GM18505 (cell line): ENCODE measurements around the gene CLASP2.

ENCODE experiments used
- ATAC-seq: cut with Tn5 transposase; IDR thresholded peaks from one replicate; pipeline ENCODE4 v1.9.1; 2021; ENCODE audit not compliant: unreplicated experiment
- POLR2A ChIP-seq: IDR thresholded peaks from 4 replicates; pipeline ENCODE4 v1.6.1; 2011; ENCODE audit warnings: borderline replicate concordance; ENCODE audit not compliant: insufficient read depth, insufficient read length; ENCODE audit errors: extremely low read depth

The CLASP2 gene

DNA sequence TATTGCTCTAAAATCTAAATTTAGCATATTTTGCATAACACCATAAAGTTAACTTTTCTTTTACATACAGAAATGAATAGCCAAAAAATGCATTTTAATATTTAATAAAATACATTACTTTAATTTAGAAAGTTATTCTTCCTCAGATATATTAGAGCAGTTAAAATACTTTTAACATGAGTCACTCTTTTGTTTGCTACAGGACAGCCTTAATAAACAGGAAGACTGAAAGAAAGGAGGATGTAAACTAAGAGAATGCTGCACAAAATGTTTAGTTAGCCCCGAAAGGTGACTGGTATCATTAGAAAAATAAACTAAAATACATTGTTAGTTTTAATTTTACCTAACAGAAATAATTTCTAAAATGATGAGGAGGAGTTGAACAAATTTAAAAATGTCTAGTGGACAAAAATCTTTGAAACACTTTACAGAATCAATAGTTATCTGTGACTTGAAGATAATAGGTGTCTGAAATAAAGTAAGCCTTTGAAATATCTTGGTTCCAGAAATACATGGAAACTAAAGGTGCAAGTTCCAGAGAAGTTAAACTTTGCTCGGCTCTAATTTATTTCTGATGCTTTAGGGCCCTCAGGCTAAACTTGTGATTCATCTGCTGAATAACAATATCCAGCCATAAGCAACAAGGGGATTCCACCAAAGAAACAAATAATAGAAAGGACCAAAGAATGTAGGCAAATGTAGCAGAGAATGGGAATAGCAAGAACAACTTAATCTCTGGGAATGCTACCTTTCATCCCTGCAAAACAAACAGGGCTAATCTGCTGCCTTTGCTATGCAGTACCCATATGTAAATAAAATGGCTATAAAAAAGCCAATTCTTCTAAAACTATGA, 139.5 kb downstream of the CLASP2 start:
- no peak for ATAC-seq
- no peak for TF ChIP-seq POLR2A

DNA sequence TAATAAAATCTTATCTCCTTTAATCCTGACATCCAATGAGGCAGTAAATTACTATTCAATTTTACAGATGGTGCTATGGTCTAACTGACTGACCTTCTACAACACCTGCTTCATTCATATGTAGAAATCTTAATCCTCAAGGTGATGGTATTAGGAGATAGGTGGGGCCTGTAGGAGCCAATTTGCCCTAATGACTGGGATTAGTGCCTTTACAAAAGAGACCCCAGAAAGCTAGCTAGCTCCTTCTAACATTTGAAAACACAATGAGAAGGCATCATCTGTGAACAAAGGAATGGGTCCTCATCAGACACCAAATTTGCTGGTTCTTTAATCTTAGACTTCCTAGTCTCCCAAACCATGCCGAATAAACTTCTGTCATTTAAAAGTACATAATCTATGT, 140.5 kb downstream of the CLASP2 start:
- no peak for TF ChIP-seq POLR2A
- ATAC-seq = no peak

DNA sequence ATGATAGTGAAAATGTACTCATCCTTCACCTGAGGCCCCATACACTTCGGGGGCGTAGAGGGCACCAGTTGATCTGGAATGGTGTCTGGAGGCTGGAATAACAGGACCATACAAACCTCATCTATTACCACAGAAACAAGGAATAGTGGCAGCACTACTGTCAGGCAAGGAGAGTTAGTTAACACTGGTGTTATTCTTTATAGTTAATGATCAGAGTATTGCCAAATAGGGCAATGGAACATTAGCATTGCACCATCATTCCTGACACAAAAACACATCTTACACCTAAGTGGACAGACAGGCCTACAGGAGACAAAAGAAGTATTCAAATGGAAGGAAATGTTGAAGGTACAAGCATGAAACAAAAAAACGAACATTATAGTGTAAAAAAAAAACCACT, 140.9 kb downstream of the CLASP2 start:
- no peak for ATAC-seq
- no peak for TF ChIP-seq POLR2A

DNA sequence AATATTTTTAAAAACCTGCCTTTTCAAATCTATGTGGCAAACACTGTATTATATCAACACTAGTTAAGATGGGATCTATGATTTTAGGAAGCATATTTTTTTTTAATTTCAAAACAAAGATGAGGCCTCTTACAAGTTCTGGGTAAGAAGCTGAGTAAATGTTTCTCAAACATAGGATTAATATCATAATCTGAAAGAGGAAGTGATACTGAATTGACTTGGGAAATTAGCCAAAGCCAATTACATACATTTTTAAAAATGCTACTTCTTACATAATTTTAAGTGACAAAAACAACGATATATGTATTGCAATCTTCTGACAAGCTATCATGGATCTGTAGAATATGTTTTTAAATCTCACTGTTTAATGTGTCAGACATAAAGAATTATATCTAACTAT, 142.7 kb downstream of the CLASP2 start:
- no peak for TF ChIP-seq POLR2A
- no peak for ATAC-seq

DNA sequence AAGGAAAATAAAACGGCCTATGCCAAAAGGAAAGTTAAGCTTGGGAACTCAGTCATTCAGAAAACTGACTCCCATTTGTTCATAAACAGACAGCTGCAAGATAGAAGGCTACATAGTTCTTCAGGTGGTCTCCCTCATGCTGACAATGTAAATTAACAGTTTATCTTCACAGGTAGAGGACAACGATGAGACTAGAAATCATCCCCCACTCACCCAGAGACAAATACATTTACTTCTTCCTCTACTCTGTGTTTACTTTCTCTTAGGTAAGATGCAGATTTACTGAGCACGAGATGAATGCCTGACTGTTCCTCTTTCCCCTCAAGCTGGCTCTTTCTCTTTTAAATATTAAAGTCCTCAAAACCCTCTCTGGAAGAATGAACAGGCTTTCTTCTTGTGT, 160.2 kb downstream of the CLASP2 start:
- ATAC-seq = no peak
- no peak for TF ChIP-seq POLR2A

DNA sequence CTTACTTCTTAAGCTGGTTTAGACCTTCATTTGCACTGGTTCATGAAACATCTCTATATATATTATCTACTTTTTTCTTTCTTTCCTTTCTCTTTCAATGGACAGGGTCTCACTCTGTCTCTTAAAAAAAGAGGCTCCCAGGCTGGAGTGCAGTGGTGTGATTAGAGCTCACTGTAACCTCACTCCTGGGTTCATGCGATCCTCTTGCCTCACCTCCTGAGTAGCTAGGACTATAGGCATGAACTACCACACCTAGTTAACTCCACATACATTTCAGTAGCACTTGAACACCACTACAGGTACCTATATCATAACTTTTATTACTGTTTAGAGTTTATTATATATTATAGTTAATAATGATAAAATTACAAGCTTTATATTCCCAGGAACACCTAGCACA, 160.8 kb downstream of the CLASP2 start:
- TF ChIP-seq POLR2A = no peak
- ATAC-seq = no peak

DNA sequence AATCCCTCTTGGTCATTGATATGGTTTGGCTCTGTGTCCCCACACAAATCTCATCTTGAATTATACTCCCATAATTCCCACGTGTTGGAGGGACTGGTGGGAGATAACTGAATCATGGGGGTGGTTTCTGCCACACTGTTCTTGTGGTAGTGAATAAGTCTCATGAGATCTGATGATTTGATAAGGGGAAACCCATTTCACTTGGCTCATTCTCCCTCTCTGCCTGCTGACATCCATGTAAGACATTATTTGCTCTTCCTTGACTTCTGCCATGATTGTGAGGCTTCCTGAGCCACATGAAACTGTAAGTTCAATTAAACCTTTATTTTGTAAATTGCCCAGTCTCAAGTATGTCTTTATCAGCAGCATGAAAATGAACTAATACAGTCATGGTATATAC, 171.0 kb downstream of the CLASP2 start:
- no peak for TF ChIP-seq POLR2A
- no peak for ATAC-seq

DNA sequence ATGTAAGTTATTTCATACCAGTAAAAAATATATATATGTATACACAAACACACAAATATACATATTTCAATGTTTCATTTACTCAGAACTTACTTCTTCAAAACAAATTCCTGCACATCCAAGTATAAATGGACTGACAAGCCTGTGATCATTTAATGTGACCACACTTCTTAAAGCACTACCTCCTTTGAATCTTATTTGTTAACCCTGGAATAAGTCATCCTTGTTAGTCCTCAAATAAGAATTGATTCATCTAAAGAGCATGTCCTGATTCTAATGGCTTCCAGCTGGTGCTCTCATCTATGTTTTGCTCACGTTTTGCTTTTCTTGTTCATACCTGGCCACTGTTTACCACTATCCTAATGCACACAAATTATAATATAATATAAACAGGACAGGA, 173.9 kb downstream of the CLASP2 start:
- ATAC-seq = no peak
- TF ChIP-seq POLR2A = no peak

DNA sequence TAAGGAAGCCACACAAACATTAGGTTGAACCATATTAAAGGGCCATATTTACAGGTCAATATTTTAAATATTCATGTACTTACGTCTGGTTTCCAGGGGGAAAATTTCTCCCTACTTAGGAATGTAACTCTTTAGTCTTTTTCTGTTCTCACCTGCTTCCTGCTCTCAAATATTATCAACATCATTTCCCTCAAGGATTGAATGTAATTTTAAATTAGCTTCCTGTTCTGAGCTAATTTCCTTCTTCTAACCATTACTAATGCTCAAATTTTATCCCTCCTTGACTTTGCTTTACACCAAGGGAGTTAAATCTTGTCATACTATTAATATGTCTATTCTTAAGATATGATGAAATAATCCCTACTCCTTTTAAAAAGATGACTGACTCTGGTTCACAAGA, 174.5 kb downstream of the CLASP2 start:
- no peak for ATAC-seq
- TF ChIP-seq POLR2A = no peak

DNA sequence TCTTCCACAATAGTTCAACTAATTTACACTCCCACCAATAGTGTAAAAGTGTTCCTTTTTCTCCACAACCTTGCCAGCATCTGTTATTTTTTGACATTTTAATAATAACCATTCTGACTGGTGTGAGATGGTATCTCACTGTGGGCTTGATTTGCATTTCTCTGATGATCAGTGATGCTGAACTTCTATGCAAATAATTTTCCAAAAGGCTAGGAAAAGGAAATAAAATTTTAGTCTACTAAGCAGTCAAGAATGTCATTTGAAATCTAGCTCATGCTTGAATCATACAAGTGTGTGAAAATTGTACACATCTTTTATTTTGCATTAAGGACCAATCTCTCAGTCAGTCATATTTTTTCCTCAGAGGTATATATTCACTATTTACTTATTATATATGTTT, 176.1 kb downstream of the CLASP2 start:
- no peak for TF ChIP-seq POLR2A
- no peak for ATAC-seq

DNA sequence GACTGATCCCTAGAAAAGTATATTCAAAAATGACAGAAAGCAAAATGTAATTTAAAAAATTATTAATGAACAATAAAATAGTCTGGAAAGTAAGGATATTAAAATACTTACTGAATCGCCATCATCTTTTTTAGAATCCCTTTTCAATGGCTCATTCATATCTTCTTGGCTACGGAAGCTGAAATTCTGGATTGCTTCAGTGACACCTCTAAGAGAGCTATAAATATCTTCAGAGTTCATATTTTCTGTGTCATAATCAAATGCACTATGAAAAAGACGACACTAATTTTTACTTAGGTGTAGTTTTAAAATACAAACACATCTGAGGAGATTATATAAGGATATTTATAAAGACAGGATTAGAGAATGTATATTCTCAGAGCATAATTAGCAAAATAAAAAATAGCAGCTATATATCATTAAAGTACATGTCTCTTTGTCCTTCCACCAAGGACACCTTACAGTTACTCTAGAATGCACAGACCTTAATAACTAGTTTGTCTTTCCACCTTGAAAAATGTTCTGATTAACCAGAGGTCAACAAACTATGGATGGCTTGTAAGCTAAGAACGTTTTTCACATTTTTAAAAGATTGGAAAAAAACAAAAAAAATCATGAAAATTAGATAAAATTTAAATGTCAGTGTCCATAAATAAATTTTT, 179.2 kb downstream of the CLASP2 start:
- TF ChIP-seq POLR2A = no peak
- no peak for ATAC-seq

DNA sequence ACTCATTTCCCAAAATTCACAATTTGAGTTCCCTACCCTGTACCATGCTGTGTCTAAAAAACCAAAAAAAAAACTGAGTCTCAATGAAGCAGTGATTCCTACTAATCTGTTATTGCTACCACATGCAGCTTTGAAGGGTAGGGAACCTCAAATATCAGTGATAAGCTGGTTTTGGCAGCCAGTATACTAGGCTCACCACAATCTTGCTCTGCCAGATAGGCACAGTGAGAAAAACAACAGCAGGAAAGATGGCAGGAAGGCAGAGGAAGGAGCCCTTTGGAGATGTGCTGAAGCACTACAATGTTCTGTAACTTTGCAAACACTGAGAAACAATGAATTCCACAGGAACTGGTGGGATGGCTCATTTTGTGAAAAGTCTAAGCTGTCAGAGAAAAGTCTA, 180.9 kb downstream of the CLASP2 start:
- no peak for TF ChIP-seq POLR2A
- no peak for ATAC-seq

DNA sequence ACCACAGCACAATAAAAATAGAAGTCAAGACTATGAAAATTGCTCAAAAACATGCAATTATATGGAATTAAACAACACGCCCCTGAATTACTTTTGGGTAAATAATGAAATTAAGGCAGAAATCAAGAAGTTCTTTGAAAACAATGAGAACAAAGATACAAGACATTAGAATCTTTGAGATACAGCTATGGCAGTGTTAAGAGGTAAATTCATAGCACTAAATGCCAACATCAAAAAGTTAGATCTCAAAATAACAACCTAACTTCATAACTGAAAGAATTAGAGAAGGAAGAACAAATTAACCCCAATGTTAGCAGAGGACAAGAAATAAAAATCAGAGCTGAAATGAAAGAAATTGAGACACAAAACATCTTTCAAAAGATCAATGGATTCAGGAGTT, 191.3 kb downstream of the CLASP2 start:
- ATAC-seq = no peak
- no peak for TF ChIP-seq POLR2A

DNA sequence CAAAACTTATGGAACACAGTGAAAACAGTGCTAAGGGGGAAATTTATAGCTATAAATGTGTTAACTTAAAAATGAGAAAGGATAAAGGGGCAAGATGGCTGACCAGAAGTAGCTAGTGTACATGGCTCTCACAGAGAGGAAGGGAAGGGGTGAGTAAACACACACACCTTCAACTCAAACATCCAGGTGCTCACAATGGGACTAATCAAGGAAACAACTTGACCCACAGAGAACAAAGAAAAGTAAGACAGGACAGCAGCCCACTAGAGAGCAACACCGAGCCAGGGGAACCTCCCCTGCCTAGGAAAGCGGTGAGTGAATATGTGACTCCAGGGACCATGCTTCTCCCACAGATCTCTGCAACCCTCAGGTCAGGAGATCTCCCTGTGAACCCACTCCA, 192.8 kb downstream of the CLASP2 start:
- no peak for TF ChIP-seq POLR2A
- no peak for ATAC-seq

DNA sequence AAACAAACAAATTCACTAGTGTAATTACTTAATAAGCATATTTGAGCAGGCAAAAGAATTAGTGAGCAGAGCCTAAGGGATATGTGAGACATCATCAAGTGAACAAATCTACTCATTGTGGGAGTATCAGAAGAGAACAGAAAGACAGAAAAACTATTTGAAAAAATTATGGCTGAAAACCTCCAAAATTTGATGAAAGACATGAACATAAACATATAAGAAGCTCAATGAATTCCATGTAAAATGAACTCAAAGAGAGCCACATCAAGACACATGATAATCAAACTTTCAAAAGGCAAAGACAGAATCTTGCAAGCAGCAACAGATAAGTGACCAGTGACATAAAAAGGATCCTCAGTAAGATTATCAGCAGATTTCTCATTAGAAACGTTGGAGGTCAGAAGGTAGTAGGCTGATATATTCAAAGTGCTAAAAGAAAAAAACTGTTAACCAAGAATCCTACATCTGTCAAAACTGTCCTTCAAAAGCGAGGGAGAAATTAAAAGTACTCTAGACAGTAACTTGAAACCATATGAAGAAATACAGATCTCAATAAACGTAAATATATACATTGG, 194.9 kb downstream of the CLASP2 start:
- ATAC-seq = no peak
- no peak for TF ChIP-seq POLR2A

DNA sequence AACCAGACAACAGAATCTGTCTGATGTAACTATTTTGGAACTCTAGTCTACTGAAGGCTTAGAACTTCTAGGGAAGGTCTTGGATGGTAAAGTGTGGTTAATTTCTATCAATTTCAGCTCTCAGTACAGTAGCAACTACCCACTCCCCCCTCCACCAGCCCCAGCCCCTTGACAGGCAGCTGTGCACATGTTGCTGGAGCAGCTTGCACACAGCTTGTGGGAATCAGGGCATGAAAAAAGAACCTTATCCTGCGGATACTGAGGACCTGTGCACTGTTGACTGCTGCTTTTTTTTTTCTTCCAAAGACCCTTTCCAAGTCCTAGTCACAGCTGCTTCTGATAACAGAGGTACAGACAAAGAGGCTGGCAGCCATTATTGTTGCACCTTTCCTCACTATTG, 196.3 kb downstream of the CLASP2 start:
- TF ChIP-seq POLR2A = no peak
- no peak for ATAC-seq
